H1 (cell line): ENCODE results near the gene ARSB. TPM values are rescaled to one million over a fixed set of nuclear protein-coding genes. Genes with fewer than 3 reads are reported as not detected.

Source experiments
- CEBPB ChIP-seq: IDR thresholded peaks from 2 replicates; pipeline ENCODE4 v1.6.1; 2012; ENCODE audit warnings: low read depth, low read length
- CHD7 ChIP-seq: fragments of 300-600 bp; sonication (generic); IDR thresholded peaks from 2 replicates; pipeline ENCODE4 v1.7.1; 2012; ENCODE audit warnings: low read length, moderate library complexity, mild to moderate bottlenecking, inconsistent platforms; ENCODE audit not compliant: insufficient replicate concordance
- CTCF ChIP-seq, 3 experiments: IDR thresholded peaks; 1 replicate in 2 of 3; 2 replicates in 1 of 3; pipeline versions ENCODE4 v1.5.1 to v1.6.1; 2011; ENCODE audit warnings: low read length in 3 of 3, mild to moderate bottlenecking in 3 of 3, inconsistent platforms in 2 of 3, low read depth in 1 of 3, moderate library complexity in 1 of 3; ENCODE audit not compliant: insufficient read depth in 1 of 3; ENCODE audit errors: control extremely low read depth in 1 of 3
- KDM4A ChIP-seq: IDR thresholded peaks from one replicate; pipeline ENCODE4 v1.7.1; 2012; ENCODE audit warnings: low read depth, mild to moderate bottlenecking, moderate library complexity, low read length, inconsistent platforms; ENCODE audit not compliant: severe bottlenecking
- KDM5A ChIP-seq: fragments of 200-600 bp; IDR thresholded peaks from 2 replicates; pipeline ENCODE4 v1.7.1; 2012; ENCODE audit warnings: mild to moderate bottlenecking, low read length, inconsistent platforms, mixed read lengths
- POLR2AphosphoS5 ChIP-seq: IDR thresholded peaks from 2 replicates; pipeline ENCODE4 v1.6.1; 2011; ENCODE audit warnings: low read depth, low read length
- RNF2 ChIP-seq: fragments of 200-900, 300-1000 bp; sonication (generic); IDR thresholded peaks from 2 replicates; pipeline ENCODE4 v1.7.1; 2016; ENCODE audit warnings: borderline replicate concordance, low read depth, mild to moderate bottlenecking, antibody characterized with exemption, low read length; ENCODE audit not compliant: poor library complexity, severe bottlenecking; ENCODE audit errors: missing control alignments
- polyA plus RNA-seq, 7 experiments: library from polyadenylated mRNA; depleted of rRNA in 3 of 7; stranded (reverse) in 5 of 7; unstranded in 2 of 7; fragments of >200 nt in 5 of 7; fragments of 200-250 nt in 2 of 7; gene quantifications; 1 replicate in 5 of 7; 2 replicates in 1 of 7; 4 replicates in 1 of 7; pipeline versions ENCODE4 v1.2.1 to v1.2.3, GENCODE V29; 2011 to 2013; ENCODE audit warnings: missing spikeins in 2 of 7, mixed read lengths in 2 of 7
- total RNA-seq: library from RNA; stranded (reverse); fragmentation: NEBNext Ultra II Directional; extraction: Animal tissue kit (Norgen Biotek cat#: 25700); gene quantifications from 2 replicates; pipeline ENCODE4 v1.2.1, GENCODE V29; 2021

The ARSB gene
- total and polyA plus RNA-seq, 2 of the 8 experiments (the other 6 are each of a cell fraction or from before 2014, with no cell fraction given): 6.4 to 13.9 TPM

GRCh38 chr5:78779771-78780616 lies 205.1 kb downstream of the ARSB start (continued):
- no peak for TF ChIP-seq CTCF (IDR thresholded peaks at IDR 0.05; ENCODE audit: control extremely low read depth in 1 of 3, insufficient read depth in 1 of 3, low read depth in 1 of 3, low read length in 3 of 3)
- no peak for TF ChIP-seq RNF2
- no peak for TF ChIP-seq CHD7
- TF ChIP-seq CEBPB: no peak
- TF ChIP-seq KDM4A: no peak
- TF ChIP-seq POLR2AphosphoS5: no peak
- TF ChIP-seq KDM5A: no peak
